ENCODE data around the gene SLC39A9. TPM values are rescaled to one million over a fixed set of nuclear protein-coding genes. Genes with fewer than 3 reads are reported as not detected.

SLC39A9 gene
- polyA plus RNA-seq, 2 of the 4 experiments (the other 2 are of a cell fraction): 41.7 to 116 TPM

DNA sequence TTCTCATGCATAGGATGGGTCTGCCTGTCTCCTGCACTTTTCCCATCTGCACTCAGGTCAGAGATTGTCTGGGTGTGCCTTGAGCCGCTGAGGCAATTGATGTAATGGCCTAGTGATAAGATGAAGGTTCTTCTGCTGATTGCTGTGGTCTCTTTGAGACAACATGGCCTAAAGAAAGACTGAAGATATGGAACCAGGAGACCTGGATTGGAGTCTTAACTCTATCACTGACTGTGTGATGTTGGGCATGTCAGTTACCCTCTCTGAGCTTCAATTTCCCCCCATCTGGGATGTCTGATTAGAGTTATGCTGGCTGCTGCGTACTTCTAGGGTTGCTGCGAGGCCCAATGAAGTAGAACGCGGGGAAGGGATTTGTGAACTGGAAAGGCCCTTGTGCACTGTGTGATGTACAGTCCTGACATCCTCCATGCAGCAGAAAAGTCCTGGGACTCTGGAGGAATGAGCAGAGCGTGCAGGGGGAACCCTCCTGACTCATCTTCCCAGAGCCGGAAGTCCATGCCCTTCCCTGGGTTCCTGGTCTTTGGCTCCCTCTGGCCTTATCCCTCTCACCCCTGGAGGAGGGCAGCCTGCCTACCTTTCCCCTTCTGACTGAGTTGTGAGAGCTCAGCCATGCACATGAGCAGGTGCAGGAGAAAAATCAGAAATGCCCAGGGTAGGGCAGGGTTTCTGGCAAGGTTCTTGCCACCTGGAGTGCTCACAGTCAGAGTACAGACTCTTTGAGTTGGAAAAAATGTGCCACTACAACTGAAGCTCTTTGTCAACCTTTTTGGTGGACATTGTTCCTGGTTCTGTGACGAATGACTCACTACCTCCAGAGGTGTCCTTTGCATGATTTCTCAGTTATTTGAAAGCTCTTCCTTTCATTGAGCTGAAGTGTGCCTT lies 107.1 kb downstream of the SLC39A9 start:
- no peak overlapping the region for H3K4me2 ChIP-seq
- TF ChIP-seq, protein P1, sequence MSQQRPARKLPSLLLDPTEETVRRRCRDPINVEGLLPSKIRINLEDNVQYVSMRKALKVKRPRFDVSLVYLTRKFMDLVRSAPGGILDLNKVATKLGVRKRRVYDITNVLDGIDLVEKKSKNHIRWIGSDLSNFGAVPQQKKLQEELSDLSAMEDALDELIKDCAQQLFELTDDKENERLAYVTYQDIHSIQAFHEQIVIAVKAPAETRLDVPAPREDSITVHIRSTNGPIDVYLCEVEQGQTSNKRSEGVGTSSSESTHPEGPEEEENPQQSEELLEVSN (IDR thresholded peaks at IDR 0.05; ENCODE audit: borderline replicate concordance, low read depth): no peak
- TF ChIP-seq MAX (IDR thresholded peaks at IDR 0.05) (no peak), CEBPB (IDR thresholded peaks at IDR 0.05) (no peak), ESRRA (IDR thresholded peaks at IDR 0.05; ENCODE audit: borderline replicate concordance, low read length) (no peak), RCOR1 (IDR thresholded peaks at IDR 0.05; ENCODE audit: low read depth, low read length) (no peak)
- WGBS (ENCODE audit: missing lambda C conversion rate): 74% methylated on average over 8 of the region's 8 CpGs
- ChIA-PET CTCF (interaction anchor here (0.9 to 5.6 kb wide), 9 partner anchors 12 to 79 kb away, joined by 3 to 42 read pairs (median 5); partner anchors contain the start of gene CCDC177), POLR2A (no interaction called here)
- no peak overlapping the region for H3K27ac ChIP-seq
- ATAC-seq (no peak), DNase-seq (ENCODE audit: low read depth in 1 of 2, low spot score in 1 of 2) (no peak), FAIRE-seq (no peak)
- no peaks in the 10 kb centered on the region for H3K4me1 ChIP-seq
- H3K4me3 ChIP-seq: no peak overlapping the region
- H3K9me3 ChIP-seq: no peaks in the 10 kb centered on the region

GRCh38 chr14:69506241-69506595 lies 107.7 kb downstream of the SLC39A9 start:
- FAIRE-seq (no peak), DNase-seq (ENCODE audit: low read depth in 1 of 2, low spot score in 1 of 2) (no peak), ATAC-seq (no peak)
- H3K27ac ChIP-seq: no peak overlapping the region
- 6% methylated on average over 1 of the region's 1 CpG for WGBS (ENCODE audit: missing lambda C conversion rate)
- no peak overlapping the region for H3K4me3 ChIP-seq
- ChIA-PET CTCF (interaction anchor here (0.9 to 5.6 kb wide), 6 partner anchors 12 to 78 kb away, joined by 3 to 42 read pairs (median 4); partner anchors contain the start of gene CCDC177), POLR2A (no interaction called here)
- TF ChIP-seq HES2 (IDR thresholded peaks at IDR 0.05) (no peak), CHD2 (IDR thresholded peaks at IDR 0.05; ENCODE audit: low read length, partially characterized antibody) (no peak)
- no peaks in the 10 kb centered on the region for H3K9me3 ChIP-seq
- no peaks in the 10 kb centered on the region for H3K4me1 ChIP-seq
- H3K4me2 ChIP-seq: no peak overlapping the region

Other genes with a start within 250 kb of the SLC39A9 start
- gene DCAF5, start 245.6 kb upstream of the SLC39A9 start, polyA plus RNA-seq (2011; rRNA removed): 23.7 and 31.6 TPM in 2 replicates
- gene DCAF5, start 245.6 kb upstream of the SLC39A9 start, polyA plus RNA-seq (2017; fragmentation: RNase III; extraction: RNeasy Plus Mini Kit Qiagen cat#74134 plus additional on column Dnase treatment): 13.7 to 15.5 TPM (median 14.3 TPM) in 3 replicates
- 22.1 and 22.3 TPM in 2 replicates for gene EXD2, start 207.2 kb upstream of the SLC39A9 start, polyA plus RNA-seq (2011; rRNA removed)
- 11.3 to 15.5 TPM (median 13.9 TPM) in 3 replicates for gene EXD2, start 207.2 kb upstream of the SLC39A9 start, polyA plus RNA-seq (2017; fragmentation: RNase III; extraction: RNeasy Plus Mini Kit Qiagen cat#74134 plus additional on column Dnase treatment)
- gene GALNT16, start 138.5 kb upstream of the SLC39A9 start, polyA plus RNA-seq (2011; rRNA removed): 2.3 and 2.8 TPM in 2 replicates
- 2.6 to 3.9 TPM (median 3.4 TPM) in 3 replicates for gene GALNT16, start 138.5 kb upstream of the SLC39A9 start, polyA plus RNA-seq (2017; fragmentation: RNase III; extraction: RNeasy Plus Mini Kit Qiagen cat#74134 plus additional on column Dnase treatment)
- gene ERH, start 393 bp upstream of the SLC39A9 start, polyA plus RNA-seq (2011; rRNA removed): 302 and 377 TPM in 2 replicates
- 538 to 588 TPM (median 562 TPM) in 3 replicates for gene ERH, start 393 bp upstream of the SLC39A9 start, polyA plus RNA-seq (2017; fragmentation: RNase III; extraction: RNeasy Plus Mini Kit Qiagen cat#74134 plus additional on column Dnase treatment)
- gene PLEKHD1, start 86.0 kb downstream of the SLC39A9 start, polyA plus RNA-seq (2011; rRNA removed): 0.01 and 0.03 TPM in 2 replicates
- 0.03 to 0.05 TPM (median 0.04 TPM) in 3 replicates for gene PLEKHD1, start 86.0 kb downstream of the SLC39A9 start, polyA plus RNA-seq (2017; fragmentation: RNase III; extraction: RNeasy Plus Mini Kit Qiagen cat#74134 plus additional on column Dnase treatment)
- not detected in 2 replicates for gene CCDC177, start 176.2 kb downstream of the SLC39A9 start, polyA plus RNA-seq (2011; rRNA removed)
- not detected in 3 replicates for gene CCDC177, start 176.2 kb downstream of the SLC39A9 start, polyA plus RNA-seq (2017; fragmentation: RNase III; extraction: RNeasy Plus Mini Kit Qiagen cat#74134 plus additional on column Dnase treatment)
- gene SUSD6, start 212.9 kb downstream of the SLC39A9 start, polyA plus RNA-seq (2011; rRNA removed): 7.0 and 7.9 TPM in 2 replicates
- 4.3 to 4.5 TPM (median 4.5 TPM) in 3 replicates for gene SUSD6, start 212.9 kb downstream of the SLC39A9 start, polyA plus RNA-seq (2017; fragmentation: RNase III; extraction: RNeasy Plus Mini Kit Qiagen cat#74134 plus additional on column Dnase treatment)